ENCODE measurements around the gene LMF1. TPM values are rescaled to one million over a fixed set of nuclear protein-coding genes. Genes with fewer than 3 reads are reported as not detected.
"Not testable (repeated sequence)": the region's sequence is repeated elsewhere in the genome, so short reads cannot be mapped to it uniquely, and the experiment has no call there.

Gene LMF1
- total RNA-seq, 1 experiment from 2014 or later, result 15.6 TPM

DNA sequence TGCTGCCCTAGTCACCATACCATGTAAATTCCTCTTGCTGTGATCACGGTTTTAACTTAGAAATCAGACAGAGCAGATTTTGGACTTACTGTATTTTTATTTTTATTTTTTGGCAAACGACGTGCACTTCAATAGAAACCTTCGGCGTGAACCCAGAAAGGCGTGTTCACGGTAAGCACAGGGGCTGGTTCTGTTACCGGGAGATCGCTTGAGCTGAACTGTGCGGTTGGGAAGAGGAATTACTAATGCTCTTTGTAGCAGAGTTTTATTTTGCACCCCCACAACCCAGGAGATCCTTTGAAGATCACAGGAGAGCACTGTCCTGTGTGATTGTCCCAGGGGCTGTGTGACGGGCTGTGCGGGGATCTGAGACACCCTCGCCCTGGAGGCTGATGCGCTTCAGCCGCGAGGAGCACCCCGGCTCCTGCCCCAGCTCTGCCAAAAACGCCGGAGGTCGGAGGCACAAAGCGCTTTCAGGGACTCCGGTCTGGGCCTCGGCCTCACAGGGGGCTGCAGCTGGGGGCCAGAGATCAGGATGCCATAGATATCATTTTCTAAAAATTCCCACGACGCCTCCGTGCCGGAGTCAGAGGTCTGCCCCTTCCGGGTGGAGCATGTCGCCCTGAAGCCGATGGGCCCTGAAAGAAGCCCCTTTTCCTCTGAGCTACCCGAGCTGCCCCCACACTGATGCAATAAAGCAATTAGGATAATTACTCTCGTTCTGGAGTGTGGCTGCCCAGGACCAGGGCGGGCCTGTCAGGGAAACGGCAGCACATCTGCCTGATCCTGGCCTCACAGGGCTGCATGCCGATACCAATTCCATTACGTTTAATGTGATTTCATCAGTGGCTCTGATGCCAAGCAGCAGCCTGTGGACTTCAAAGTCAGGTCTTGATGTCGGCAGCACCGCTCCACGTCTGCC is 71.8 kb downstream of the LMF1 start:
- DNase-seq (ENCODE audit: extremely low read depth, low read depth), result no peak

DNA sequence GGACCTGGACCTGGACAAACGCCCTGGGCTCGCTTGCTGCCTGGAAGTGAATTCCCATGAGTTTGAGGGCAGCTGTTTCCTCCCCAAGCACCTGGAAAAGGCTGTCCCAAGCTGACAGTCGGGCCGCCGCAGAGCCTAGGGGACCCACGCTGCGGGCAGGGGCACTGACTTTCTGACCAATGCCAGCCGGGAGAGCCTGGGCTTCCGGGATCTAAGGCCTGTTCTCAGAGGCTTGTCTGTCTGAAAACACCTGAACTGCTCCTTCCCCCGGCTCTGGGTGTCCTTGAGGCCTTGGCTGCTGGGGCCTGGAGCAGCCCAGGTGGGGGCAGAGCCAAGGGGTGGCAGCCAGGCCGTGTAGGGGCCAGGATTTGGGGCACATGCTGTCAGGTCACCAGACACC is 72.6 kb downstream of the LMF1 start:
- DNase-seq (ENCODE audit: extremely low read depth, low read depth), result no peak

DNA sequence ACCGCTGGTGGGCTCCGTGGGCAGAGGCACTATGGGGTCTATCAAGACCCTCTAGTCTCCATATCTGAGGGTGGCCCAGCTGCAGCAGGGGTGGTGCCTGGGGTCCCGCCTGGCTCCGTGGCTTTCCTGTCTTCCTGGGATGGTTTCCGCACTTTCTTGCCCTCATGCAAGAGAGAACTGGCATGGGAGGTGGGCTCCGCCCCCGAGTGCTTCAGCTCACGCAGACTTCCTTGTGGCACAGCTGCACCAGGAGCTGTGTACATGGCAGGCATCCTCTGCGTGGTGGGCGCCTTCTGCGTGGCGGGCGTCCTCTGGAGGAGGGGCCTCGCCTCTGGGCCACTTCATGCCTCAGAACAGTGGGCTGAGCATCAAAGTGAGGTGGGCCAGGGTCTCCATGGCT is 73.1 kb downstream of the LMF1 start:
- DNase-seq (ENCODE audit: extremely low read depth, low read depth), result no peak

DNA sequence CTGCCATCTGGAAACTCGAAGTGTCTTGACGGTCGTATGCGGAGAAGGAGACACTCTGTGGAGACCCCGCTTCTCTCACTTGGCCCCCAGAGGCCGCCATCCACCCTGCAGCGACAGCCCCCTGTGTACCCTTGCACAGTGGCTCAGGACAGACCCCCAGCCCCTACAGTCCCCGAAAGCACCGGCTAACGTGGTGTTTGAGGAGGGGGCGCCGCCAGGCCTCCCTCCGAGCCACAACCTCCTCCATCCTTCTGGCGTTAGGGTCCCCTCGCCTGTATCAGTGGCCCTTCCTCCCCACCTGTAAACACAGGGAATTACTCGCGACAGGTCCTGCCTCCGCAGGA is 73.6 kb downstream of the LMF1 start:
- no peak for DNase-seq (ENCODE audit: extremely low read depth, low read depth)

- no peak for DNase-seq (ENCODE audit: extremely low read depth, low read depth)
Observed at GRCh38 chr16:896261-897199, 74.3 kb downstream of the LMF1 start.

GRCh38 chr16:895371-895770 is 75.4 kb downstream of the LMF1 start:
- no peak for DNase-seq (ENCODE audit: extremely low read depth, low read depth)

DNA sequence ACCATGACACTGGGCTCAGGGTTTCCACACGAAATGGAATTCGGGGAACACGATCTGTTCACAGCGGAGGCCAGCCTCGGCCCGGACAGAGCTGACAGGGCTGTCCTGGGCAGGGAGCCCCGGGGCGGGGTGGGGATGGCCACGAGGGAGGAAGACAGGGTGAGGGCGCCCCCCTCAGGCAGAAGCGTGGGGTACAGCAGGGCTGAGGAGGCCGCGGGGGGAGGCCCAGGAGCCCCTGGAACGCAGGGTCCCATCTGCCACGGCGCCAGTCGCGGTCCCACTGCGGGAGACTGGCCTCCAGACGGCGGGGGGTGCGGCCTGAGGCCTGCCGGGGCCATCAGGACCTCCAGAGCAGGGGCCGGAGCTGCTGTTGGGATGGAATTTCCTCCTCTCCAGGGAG is 75.9 kb downstream of the LMF1 start:
- no peak for DNase-seq (ENCODE audit: extremely low read depth, low read depth)

DNA sequence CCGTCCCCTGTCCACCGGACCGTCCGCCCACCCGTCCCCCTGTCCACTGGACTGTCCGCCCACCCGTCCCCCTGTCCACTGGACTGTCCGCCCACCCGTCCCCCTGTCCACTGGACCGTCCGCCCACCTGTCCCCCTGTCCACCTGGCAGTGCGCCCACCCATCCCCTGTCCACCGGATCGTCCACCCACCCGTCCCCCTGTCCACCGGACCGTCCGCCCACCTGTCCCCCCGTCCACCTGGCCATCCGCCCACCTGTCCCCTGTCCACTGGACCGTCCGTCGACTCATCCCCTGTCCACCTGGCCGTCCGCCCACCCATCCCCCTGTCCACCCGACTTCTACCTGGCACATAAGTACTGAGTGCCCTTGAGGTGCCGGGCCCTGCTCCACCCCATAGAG is 76.6 kb downstream of the LMF1 start:
- DNase-seq (ENCODE audit: extremely low read depth, low read depth), result no peak

DNA sequence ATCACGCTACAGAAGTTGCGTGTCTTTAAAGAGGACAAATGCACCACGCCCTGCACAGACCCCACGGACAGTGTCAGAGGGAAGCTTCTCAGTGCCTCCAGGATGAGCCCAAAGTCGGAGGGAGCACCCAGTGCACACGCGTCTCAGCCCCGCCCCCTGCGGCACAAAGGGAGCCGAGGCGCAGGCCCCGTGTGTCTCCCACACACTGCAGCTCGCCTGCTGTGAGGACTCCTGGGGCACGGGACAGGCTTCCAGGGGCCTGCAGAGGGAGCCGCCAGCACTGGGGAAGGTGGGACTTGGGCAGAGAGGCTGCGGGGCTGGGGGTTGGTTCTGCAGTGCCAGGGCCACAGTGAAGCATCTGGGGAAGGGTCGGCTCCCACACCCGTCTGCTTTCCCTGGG is 77.4 kb downstream of the LMF1 start:
- DNase-seq (ENCODE audit: extremely low read depth, low read depth), result no peak

DNA sequence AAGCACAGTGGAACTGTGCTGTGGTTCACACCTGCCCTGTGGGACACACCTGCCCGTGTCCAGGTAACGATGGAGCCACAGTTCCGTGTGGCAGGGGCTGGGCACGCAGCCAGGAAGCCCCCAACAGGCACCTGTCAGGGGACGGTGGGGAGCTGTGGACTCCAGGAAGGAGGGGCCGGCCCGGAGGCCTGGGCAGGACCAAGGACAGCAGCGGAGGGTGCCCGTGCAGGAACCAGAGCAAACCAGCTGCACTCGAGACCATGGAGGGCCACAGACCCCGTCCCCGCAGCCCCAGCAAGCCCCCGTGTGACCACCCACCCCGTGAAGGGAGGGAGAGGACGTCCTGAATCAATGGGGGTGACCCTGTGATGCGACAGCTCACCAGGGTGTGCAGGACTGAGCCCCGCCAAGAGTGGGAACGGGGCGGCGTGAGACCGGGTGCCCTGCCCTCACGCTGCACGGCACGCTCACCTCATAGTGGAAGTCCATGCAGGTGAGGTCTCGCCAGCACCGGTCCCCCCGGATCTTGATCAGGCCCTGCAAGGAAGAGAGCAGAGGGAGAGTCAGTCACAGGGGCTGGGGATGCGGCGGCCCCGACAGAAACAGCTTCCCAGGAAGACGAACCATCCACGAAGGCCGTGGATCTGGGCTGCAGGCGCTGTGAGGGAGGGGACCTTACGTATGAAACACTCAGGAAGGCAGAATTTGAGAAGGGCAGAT is 78.1 kb downstream of the LMF1 start:
- DNase-seq (ENCODE audit: extremely low read depth, low read depth), result no peak

- no peak for DNase-seq (ENCODE audit: extremely low read depth, low read depth)
Observed at GRCh38 chr16:892006-892405, 78.8 kb downstream of the LMF1 start.

- no peak for DNase-seq (ENCODE audit: extremely low read depth, low read depth)
Observed at GRCh38 chr16:891353-891740, 79.4 kb downstream of the LMF1 start.

DNA sequence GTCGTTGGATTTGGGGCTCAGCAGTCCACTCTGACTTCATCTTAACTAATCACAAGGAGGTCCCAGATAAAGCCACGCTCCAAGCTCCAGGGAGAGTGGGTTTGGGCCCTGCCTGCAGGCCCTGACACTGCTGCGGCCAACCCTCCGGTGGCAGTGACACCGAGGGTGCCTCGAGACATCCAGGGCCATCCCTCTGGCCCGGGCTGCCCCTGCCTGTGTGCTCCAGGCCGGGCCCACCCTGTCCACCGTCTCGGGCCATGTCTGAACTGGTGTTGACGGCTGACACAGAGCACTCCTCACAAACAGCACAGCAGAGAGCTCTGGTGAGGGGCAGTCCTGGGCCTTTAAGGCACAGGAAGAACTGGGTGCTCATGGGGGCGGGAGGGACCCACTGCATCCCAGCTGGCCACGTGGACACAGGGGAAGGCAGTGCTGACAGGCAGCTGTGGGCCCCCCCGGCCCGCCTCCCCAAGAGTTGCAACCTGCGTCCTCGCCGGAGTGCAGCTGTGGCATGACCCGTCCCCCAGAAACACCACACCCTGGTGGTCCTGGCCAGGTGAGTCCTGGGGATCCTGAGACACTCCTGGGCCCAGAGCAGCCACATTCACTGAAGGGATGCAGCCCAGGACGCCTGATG is 80.0 kb downstream of the LMF1 start:
- DNase-seq (ENCODE audit: extremely low read depth, low read depth), result no peak

DNA sequence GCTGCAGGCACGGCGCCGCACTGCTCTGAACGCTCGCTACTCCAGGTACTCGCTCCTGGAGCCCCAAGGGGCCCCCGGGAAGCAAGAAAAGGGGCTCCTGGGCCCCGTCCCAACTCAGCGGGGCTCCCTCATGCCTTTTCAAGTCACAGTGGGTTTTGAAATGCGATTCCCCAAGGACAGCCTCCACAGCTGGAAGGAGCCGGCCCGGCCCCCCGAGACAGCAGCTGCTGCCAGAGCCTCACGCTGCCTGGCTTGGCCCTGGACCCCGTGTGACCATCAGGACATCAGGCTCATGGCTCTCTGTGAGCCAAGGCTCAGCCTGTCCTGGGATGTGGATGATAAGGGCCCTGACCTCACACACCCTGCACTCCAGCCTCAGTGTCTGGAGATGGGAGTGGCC is 80.6 kb downstream of the LMF1 start:
- DNase-seq (ENCODE audit: extremely low read depth, low read depth), result no peak

DNA sequence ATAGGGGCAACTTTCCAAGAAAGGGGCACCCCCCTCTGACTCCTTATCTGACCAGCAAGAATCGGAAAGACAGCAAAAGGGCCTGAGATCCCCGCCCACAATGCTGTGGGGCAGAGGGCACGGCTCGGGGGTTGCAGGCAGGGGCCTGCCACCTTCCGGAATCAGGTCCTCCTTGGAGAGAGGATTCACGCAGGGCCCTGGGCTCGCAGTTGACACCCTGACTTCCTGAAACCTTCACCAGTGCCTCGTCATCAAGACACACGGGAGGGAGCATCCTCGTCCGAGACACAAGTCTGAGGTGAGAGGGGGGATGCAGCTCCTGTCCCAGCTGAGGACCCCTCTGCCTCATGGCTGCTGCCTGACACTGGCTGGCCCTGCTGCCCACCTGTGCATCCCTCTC is 81.2 kb downstream of the LMF1 start:
- no peak for DNase-seq (ENCODE audit: extremely low read depth, low read depth)

GRCh38 chr16:888901-889570 is 81.7 kb downstream of the LMF1 start:
- no peak for DNase-seq (ENCODE audit: extremely low read depth, low read depth)

DNA sequence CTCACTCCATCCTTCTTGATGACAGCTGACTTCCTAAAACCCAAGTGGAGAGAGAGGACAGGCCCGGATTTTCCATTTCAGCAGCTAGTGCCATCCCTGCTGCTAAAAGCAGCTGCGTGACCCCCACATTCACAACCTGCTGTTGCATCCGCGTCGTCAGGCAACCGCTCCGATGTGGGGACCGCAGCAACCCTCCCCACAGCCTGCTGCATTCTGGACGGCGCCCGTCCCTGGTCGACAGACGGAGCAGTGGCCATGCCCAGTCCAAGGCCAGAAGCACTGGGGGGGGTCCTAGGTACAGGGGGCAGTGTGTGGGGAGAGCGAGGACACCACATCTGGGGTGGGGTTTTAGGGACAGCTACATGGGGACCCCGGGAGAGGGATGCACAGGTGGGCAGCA is 82.3 kb downstream of the LMF1 start:
- DNase-seq (ENCODE audit: extremely low read depth, low read depth), result not testable (repeated sequence)

GRCh38 chr16:887846-888245 is 82.9 kb downstream of the LMF1 start:
- DNase-seq (ENCODE audit: extremely low read depth, low read depth), result no peak

DNA sequence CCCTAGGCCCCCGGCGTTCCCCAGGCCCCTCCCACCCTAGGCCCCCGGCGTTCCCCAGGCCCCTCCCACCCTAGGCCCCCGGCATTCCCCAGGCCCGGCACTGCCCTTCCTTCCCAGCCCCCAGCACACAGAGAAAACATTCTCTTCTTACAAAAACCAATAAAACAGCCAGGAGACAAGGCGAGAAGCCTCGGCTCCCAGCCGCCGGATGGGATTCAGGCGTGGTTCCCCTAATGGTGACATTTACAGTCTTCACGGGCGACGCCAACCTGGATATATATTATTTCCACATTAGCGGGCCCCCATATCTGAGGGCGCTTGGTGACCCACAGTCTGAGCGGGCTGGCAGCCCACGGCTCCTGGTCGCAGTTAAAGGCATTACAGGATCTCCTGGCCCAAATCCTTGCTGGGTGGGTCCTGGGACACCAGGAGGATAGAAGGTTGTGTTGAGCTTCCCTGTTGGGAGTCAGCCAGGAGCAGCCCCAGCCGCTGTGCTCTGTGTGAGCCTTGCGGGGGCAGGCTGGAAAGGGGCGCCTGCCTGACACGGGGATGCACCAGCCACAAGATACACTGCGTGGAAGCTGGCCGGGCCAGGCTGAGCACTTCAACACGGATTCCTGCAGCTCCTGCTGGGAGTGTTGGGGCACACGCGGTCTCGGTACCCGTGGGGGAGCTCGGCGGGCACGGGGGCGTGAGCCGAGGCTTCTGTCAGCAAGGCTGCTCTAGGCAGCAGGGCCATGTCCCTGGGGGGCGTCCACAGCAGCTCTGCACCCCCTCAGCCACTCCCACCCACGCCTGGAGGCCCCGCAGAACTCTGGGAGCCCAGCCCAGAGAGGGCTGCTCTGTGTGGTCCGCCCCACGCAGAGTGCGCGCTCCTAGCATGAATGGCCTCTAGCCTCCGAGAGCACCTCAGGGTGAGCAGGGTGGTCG is 83.7 kb downstream of the LMF1 start:
- DNase-seq (ENCODE audit: extremely low read depth, low read depth), result no peak
